K562 (cell line): ENCODE results near the gene ATG10. TPM values are rescaled to one million over a fixed set of nuclear protein-coding genes. Genes with fewer than 3 reads are reported as not detected.
A peak's percentile ranks its signal among the peaks of the same experiment; 100 is the strongest.

Source experiments
- ESRRB ChIP-seq: fragments of 250-450 bp; sonication (Bioruptor Pico); IDR thresholded peaks from 2 replicates; pipeline ENCODE4 v1.5.0; 2020; ENCODE audit warnings: mild to moderate bottlenecking, moderate library complexity, borderline replicate concordance
- GTF2A2 ChIP-seq: IDR thresholded peaks from 2 replicates; pipeline ENCODE4 v1.6.1; 2016; ENCODE audit warnings: mild to moderate bottlenecking, missing genetic modification characterization, missing compliant biosample characterization
- NEUROD1 ChIP-seq: fragments of 150-350 bp; IDR thresholded peaks from 2 replicates; pipeline ENCODE4 v1.6.1; 2014; ENCODE audit warnings: borderline replicate concordance, low read length, low read depth; ENCODE audit not compliant: partially characterized antibody
- RBM39 ChIP-seq: fragments of 200-400 bp; formaldehyde crosslinking; optimal IDR thresholded peaks from 2 replicates; pipeline ENCODE3; 2018; ENCODE audit warnings: low read depth, low read length
- ZNF347 ChIP-seq: fragments of 450-650 bp; formaldehyde crosslinking; IDR thresholded peaks from 2 replicates; pipeline ENCODE4 v1.4.0; 2020; ENCODE audit warnings: low read depth, mild to moderate bottlenecking, moderate library complexity
- ZNF695 ChIP-seq: fragments of 450-650 bp; formaldehyde crosslinking; IDR thresholded peaks from 2 replicates; pipeline ENCODE4 v1.4.0; 2020; ENCODE audit warnings: mild to moderate bottlenecking, moderate library complexity
- polyA plus RNA-seq, 8 experiments: library from polyadenylated mRNA; depleted of rRNA in 4 of 8; stranded (reverse) in 5 of 8; unstranded in 3 of 8; fragments of >200 nt; fragmentation: Nextera tagmentation in 2 of 8; fragmentation: Illumina TruSeq in 1 of 8; extraction: Ambion mirVana in 2 of 8; extraction: Trizol in 1 of 8; gene quantifications; 2 replicates each; pipeline versions ENCODE4 v1.2.1 to v1.2.3, GENCODE V29; 2011 to 2014; ENCODE audit warnings: inconsistent platforms in 1 of 8, missing spikeins in 1 of 8
- total RNA-seq, 7 experiments: library from RNA; depleted of rRNA in 6 of 7; stranded (reverse); fragments of >200 nt in 6 of 7; fragmentation: Illumina TruSeq in 2 of 7; extraction: Trizol in 2 of 7; gene quantifications; 2 replicates each; pipeline versions ENCODE4 v1.2.1 to v1.2.3, GENCODE V29; 2011 to 2021; ENCODE audit warnings: low replicate concordance in 1 of 7
- TF ChIP-seq, protein P1 (sequence below): fragments of 150-350 bp; IDR thresholded peaks from 2 replicates; pipeline ENCODE4 v1.6.1; 2014; ENCODE audit warnings: low read depth, mild to moderate bottlenecking, low read length, borderline replicate concordance
- TF ChIP-seq, protein P2 (sequence below): fragments of 450-650 bp; formaldehyde crosslinking; IDR thresholded peaks from 2 replicates; pipeline ENCODE4 v1.4.0; 2022; ENCODE audit warnings: mild to moderate bottlenecking, moderate library complexity

Gene ATG10
- total and polyA plus RNA-seq, 9 of the 15 experiments (the other 6 are each of a cell fraction or from before 2014, with no cell fraction given), result 7.0 to 18.8 (median 14.6) TPM

DNA sequence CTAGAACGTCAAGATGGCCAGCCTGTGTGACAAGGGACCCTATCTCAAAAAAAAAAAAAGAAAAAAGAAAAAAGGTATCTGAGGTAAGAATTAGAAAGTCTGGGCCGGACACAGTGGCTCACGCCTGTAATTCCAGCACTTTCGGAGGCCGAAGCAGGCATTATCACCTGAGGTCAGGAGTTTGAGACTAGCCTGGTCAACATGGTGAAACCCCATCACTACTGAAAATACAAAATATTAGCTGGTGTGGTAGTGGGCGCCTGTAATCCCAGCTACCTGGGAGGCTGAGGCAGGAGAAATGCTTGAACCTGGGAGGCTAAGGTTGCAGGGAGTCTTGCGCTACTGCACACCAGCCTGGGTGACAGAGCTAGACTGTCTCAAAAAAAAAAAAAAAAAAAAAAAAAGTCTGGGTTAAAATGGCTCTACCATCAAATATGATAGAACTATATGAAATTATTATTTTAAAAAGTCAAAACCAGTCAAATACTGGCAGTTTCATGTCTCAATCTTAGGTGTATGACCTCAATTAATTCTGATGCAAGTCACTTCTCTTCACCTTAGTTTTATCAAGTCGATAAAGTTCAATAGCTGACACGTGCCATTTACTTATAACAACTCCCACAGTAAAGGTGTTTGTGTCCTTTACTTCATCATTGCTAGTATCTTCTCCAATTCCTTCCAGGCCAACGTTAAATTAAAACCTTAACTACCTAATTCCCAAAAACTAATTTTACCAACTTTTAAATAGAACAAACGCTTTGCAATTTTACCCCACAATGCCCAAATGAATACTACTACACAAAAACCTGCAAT is 305.2 kb downstream of the ATG10 start (continued):
- TF ChIP-seq, protein P1, sequence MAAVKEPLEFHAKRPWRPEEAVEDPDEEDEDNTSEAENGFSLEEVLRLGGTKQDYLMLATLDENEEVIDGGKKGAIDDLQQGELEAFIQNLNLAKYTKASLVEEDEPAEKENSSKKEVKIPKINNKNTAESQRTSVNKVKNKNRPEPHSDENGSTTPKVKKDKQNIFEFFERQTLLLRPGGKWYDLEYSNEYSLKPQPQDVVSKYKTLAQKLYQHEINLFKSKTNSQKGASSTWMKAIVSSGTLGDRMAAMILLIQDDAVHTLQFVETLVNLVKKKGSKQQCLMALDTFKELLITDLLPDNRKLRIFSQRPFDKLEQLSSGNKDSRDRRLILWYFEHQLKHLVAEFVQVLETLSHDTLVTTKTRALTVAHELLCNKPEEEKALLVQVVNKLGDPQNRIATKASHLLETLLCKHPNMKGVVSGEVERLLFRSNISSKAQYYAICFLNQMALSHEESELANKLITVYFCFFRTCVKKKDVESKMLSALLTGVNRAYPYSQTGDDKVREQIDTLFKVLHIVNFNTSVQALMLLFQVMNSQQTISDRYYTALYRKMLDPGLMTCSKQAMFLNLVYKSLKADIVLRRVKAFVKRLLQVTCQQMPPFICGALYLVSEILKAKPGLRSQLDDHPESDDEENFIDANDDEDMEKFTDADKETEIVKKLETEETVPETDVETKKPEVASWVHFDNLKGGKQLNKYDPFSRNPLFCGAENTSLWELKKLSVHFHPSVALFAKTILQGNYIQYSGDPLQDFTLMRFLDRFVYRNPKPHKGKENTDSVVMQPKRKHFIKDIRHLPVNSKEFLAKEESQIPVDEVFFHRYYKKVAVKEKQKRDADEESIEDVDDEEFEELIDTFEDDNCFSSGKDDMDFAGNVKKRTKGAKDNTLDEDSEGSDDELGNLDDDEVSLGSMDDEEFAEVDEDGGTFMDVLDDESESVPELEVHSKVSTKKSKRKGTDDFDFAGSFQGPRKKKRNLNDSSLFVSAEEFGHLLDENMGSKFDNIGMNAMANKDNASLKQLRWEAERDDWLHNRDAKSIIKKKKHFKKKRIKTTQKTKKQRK, result no peak
- TF ChIP-seq NEUROD1 (no peak), GTF2A2 (tag) (no peak), ESRRB (CRISPR knock-in tag) (no peak), ZNF347 (CRISPR knock-in tag) (no peak), RBM39 (no peak), ZNF695 (CRISPR knock-in tag) (0 out of 2 replicates have a peak, but pooled peaks have one; percentile 5)
- TF ChIP-seq, protein P2, sequence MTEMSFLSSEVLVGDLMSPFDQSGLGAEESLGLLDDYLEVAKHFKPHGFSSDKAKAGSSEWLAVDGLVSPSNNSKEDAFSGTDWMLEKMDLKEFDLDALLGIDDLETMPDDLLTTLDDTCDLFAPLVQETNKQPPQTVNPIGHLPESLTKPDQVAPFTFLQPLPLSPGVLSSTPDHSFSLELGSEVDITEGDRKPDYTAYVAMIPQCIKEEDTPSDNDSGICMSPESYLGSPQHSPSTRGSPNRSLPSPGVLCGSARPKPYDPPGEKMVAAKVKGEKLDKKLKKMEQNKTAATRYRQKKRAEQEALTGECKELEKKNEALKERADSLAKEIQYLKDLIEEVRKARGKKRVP (CRISPR knock-in tag), result no peak
